GM10248 (cell line): ENCODE results near the gene AP1G2.
A peak's percentile ranks its signal among the peaks of the same experiment; 100 is the strongest.

Source experiments
- CTCF ChIA-PET: fragments of 300-600 bp; sonication (Branson Sonifier 250); formaldehyde crosslinking; extraction: SDS; loops from one replicate; lab custom pipeline; 2021; ENCODE audit warnings: antibody characterized with exemption; lab: Yijun Ruan, JAX
- POLR2A ChIA-PET: fragments of 350-650 bp; sonication (Branson Sonifier 250); formaldehyde crosslinking; extraction: SDS; loops from one replicate; lab custom pipeline; 2020; ENCODE audit warnings: antibody characterized with exemption; lab: Yijun Ruan, JAX
- DNase-seq: peaks from one replicate; pipeline ENCODE4 v3.0.0; 2012; ENCODE audit errors: extremely low spot score
- TF ChIP-seq, protein P1 (sequence below): IDR thresholded peaks from 2 replicates; pipeline ENCODE4 v1.5.1; 2012; ENCODE audit warnings: mild to moderate bottlenecking, low read depth; ENCODE audit errors: extremely low read depth, missing control alignments, control extremely low read depth

Gene AP1G2

DNA sequence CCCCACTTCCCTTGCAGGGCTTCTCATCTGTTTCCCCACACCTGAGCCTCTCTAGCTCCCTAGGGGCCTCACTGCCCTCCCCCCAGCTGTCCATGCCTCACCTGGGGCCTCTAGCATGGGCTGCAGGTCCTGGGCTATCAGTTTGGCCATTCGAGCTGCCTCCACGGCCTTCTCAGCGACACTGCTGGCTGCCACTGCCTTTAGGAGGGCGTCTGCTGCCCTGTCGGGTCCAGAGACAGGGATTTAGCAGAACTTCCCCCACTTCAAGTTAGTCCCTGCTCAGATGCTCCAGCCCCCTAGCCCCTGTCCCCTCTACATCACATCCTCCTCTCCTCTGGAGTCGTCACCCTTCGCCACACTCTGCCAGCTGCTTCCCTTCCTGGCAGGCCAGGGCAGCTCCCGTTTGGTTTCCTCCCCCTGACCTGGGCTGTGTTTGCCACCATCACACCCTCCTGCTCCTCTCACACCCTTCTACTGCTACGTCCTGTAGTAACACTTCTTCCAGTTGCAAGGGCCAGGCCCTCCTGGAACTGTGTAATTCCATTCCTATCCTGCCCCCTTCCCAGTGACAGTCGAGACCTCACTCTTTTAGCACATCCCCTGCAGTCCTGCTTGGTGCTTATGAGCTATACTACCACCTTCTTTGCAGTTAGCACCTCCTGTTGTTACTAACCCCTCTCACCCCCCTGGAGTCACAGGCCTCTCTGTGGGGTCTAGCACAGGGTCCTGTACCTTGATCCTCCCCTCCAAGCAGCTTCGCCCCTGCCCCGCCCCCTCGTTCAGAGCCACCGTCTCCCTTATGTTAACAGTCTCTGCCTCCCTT, 4.3 kb upstream of the AP1G2 start:
- TF ChIP-seq, protein P1, sequence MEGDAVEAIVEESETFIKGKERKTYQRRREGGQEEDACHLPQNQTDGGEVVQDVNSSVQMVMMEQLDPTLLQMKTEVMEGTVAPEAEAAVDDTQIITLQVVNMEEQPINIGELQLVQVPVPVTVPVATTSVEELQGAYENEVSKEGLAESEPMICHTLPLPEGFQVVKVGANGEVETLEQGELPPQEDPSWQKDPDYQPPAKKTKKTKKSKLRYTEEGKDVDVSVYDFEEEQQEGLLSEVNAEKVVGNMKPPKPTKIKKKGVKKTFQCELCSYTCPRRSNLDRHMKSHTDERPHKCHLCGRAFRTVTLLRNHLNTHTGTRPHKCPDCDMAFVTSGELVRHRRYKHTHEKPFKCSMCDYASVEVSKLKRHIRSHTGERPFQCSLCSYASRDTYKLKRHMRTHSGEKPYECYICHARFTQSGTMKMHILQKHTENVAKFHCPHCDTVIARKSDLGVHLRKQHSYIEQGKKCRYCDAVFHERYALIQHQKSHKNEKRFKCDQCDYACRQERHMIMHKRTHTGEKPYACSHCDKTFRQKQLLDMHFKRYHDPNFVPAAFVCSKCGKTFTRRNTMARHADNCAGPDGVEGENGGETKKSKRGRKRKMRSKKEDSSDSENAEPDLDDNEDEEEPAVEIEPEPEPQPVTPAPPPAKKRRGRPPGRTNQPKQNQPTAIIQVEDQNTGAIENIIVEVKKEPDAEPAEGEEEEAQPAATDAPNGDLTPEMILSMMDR = no peak
- POLR2A ChIA-PET = interaction anchor here (0.6 kb wide), 1 partner anchor 19 kb away, joined by 4 read pairs; no protein-coding TSS in a partner anchor
- CTCF ChIA-PET = interaction anchor here (1.0 to 4.1 kb wide), 8 partner anchors 8 to 358 kb away, joined by 3 to 47 read pairs (median 8); no protein-coding TSS in a partner anchor
- no peak for DNase-seq

DNA sequence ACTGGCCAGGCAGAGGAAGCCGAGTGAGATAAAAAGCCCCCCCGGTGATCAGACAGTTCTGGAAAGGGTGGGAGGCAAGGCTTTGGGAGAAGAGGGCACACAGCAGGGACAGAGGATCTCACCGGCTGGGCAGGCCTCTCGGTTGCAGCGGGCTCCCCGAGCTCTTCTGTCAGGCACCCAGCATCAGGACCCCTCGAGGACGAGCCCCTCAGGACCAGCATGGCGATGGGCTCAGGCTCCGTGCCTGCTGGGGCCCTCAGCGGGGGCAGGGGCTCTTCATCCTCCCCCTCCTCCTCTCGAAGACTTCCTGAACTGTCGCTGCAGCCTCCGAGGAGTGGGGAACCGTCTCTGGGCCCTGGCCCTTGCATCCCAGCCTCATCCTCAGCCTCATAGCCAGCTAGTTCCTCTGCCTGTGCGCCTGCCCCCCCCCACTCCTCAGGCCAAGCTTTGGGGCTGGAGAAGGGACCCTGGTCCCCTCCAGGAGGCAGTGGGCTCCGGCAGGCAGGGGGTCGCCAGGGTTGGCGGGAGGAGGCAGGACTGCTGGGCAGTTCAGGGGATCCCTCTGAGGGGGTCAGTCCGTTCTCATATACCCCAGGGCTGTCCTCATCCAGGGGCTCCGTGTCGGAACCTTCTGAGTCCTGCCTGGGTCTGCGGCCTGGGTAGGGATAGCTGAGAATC, 3.4 kb upstream of the AP1G2 start:
- TF ChIP-seq, protein P1 = no peak
- DNase-seq = no peak
- ChIA-PET POLR2A (no interaction called here), CTCF (interaction anchor here (0.6 to 4.1 kb wide), 7 partner anchors 7 to 552 kb away, joined by 3 to 47 read pairs (median 4); no protein-coding TSS in a partner anchor)

DNA sequence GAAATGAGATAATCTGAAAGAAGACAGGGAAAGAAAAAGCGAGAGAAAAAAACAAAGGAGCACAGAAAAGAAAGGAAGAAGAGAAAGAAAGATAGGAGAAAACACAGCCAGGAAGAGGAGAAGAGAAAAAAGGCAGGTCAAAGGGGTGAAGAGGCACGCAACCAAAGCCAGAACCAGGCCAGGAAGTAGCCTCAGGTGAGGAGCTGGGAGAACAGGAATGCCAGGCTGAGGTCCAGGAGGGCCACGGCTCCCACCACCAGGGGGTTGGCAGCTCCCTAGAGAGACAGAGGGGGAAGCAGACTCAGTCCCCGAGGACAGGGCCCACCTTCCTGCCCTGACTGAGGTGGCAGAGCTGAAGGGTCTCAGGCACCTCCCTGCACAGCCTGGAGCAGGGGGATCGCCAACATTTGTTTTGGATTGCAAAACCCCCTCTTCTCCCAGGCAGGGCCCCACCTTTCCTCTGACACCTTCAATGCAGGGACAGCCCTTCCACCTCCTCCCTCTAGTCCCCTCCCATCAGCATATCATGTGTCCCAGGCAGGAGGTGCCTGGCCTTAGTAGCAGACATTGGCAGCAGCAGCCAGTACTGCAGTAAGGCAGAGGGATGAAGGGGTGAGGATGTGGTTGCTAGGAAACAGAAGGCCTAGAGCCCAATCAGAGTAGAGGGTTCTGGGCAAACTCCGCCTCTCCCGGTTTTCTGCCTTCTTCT, 2.0 kb upstream of the AP1G2 start:
- CTCF ChIA-PET = interaction anchor here (0.7 to 15.7 kb wide), 8 partner anchors 10 to 341 kb away, joined by 3 to 497 read pairs (median 4); no protein-coding TSS in a partner anchor
- TF ChIP-seq, protein P1 = no peak
- no peak for DNase-seq
- POLR2A ChIA-PET = interaction anchor here (1.3 kb wide), 1 partner anchor 10 kb away, joined by 3 read pairs; no protein-coding TSS in a partner anchor

DNA sequence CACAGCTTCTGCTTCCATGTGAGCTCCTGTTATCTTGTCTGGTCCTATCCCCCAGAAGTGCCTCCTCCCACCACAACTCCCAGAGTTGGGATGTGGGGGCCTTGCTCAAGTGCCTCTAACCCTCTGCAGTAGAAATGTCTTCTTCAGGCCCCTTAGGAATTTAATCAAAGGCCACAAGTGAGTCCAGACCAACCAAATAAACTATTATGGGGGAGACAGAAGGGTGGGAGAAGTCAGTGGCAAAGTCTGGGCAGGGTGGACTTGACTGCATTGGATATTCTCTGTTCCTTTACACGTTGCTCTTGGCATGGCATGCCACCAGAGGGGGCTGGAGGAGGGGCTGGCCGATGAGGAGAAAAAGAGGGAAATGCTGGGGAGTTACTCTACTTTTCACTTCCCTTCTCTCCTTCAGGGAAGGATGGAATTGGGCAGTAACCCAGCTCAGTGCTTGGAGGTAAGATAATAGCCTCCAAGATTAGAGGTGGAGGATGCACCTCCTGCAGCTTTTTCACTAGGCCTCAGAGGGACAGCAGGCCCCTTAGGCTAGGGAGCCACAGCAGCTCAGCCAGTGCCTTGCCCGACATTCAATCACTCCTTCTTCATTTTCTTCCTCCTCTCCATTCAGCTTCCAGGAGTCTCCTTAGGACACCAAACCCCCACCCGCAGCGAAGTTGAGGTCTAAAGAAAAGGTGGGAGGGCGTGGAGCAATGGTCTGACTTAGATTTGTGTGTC, 1.2 kb upstream of the AP1G2 start:
- CTCF ChIA-PET = interaction anchor here (0.7 to 15.7 kb wide), 9 partner anchors 10 to 342 kb away, joined by 3 to 497 read pairs (median 5); no protein-coding TSS in a partner anchor
- TF ChIP-seq, protein P1 = peak; percentile 51
- POLR2A ChIA-PET = interaction anchor here (1.3 kb wide), 1 partner anchor 9 kb away, joined by 3 read pairs; no protein-coding TSS in a partner anchor
- DNase-seq = no peak

DNA sequence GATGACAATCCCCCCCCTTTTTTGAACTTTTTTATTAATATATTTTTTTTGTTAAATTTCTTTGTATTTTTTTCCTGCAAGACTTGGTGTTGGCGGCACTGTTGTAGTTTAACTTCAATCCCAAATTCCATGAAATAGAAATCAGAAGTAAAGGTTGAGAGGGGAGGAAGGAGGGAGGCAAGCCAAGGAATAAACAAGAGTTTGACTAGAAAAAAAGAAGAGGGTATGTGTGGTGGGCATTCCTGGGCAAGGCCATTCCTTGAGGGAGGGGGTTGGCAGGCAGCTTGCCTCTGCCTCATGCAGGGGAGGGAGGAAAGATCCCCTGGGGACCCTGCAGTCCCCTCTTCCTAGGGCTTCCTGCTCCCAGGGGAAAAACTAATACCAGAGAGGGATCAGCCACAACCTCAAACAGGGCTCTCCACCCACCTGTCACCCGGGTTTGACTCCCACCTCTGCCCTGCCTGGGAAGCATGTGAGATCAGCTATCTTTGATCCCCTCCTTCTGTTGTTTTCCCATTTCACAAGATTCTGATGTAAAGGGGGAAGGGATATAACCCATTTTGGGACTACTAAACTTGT, 519 bp upstream of the AP1G2 start:
- no peak for DNase-seq
- ChIA-PET POLR2A (no interaction called here), CTCF (interaction anchor here (1.0 to 15.7 kb wide), 7 partner anchors 9 to 88 kb away, joined by 3 to 497 read pairs (median 5); no protein-coding TSS in a partner anchor)
- TF ChIP-seq, protein P1 = no peak
